NCI-H1048 (cell line): ENCODE results near the gene ARL4D.
"Not testable (repeated sequence)": the region's sequence is repeated elsewhere in the genome, so short reads cannot be mapped to it uniquely, and the experiment has no call there.

Experiments used
- DNase-seq: peaks from one replicate; lab custom pipeline; 2025; lab: John Stamatoyannopoulos, UW

ARL4D gene

DNA sequence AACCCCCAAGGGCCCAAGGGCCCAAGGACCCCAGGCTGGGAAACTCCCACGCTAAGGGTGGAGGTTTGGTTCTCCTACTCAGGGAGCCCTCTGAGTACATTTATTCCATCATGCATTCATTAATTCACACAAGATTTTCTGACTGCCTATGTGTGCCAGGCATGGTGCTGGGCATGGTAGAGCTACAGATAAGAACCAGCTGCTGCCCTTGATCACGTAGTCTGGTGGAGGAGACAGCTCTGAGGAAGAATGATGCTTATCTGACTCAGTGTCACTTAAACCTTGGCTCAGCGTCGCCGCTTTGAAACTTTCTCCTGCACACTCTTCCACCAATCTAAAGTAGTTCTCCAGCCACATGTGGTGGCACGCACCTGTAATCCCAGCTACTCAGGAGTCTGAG, 3.6 kb upstream of the ARL4D start:
- no peak for DNase-seq

GRCh38 chr17:43396491-43397060, 2.2 kb upstream of the ARL4D start:
- no peak for DNase-seq

DNA sequence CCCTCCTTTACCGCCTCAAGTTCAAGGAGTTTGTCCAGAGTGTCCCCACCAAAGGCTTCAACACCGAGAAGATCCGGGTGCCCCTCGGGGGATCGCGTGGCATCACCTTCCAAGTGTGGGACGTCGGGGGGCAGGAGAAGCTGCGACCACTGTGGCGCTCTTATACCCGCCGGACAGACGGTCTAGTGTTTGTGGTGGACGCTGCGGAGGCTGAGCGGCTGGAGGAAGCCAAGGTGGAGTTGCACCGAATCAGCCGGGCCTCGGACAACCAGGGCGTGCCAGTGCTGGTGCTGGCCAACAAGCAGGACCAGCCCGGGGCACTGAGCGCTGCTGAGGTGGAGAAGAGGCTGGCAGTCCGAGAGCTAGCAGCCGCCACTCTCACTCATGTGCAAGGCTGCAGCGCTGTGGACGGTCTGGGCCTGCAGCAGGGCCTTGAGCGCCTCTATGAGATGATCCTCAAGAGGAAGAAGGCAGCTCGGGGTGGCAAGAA, 1.1 kb downstream of the ARL4D start:
- DNase-seq, result no peak

GRCh38 chr17:43400943-43401717, 2.3 kb downstream of the ARL4D start:
- no peak for DNase-seq

DNA sequence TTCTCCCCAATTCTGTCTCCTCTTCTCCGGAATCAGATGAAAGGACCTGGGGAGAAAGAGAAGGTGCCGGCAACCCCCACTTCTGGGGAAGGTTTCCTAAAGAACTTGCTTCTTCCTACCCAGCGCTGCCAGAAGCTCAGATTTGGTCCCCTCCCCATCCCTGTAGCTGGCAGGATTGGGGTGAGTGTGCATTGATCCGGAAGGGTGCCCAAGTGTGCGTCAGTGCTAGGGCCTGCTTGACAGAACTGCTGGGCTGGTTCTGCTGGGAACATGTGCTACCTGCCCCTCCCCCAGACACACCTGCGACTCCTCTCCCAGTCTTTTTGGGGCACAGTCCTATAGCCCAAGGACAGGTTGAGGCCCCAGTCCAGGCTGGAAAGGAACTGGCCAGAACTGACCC, 3.3 kb downstream of the ARL4D start:
- no peak for DNase-seq

DNA sequence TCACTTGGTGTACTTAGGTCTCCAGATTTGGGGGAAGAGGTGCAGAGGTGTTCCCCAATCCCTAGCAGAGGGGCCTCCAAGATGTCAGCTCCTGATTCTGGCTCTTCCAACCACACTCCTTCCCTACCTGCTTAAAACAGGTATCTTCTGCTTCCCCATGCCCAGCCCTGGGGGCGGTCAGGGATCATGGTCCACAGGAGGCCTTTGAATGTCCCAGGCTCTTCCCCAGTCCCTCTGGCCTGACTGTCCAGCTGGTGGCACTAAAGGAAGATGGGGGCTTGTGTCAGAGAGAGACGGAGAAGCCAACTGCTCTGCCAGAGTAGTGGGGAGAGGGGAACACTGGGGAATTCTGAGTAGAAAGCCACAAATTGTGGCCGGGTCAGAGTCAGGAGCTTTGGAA, 3.8 kb downstream of the ARL4D start:
- no peak for DNase-seq

- no peak for DNase-seq
Observed at GRCh38 chr17:43403846-43404245, 5.1 kb downstream of the ARL4D start.

DNA sequence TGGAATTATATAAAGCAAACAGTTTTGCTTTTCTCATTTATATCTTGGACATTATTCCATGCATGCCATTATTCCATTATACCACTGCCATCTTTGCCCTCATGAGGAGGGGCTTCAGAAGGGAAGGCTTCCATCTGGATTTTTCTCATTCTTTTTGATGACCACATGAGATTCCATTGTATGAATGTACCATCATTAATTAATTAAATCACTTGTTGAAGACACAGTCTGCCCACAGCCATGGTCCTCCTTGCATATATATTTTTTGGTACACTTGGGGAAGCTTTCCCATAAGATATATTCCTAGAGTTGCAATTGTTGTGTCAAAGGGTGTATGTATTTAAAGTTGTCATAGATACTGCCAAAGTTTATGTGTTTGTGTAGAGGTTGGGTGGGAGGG, 7.1 kb downstream of the ARL4D start:
- no peak for DNase-seq

- no peak for DNase-seq
Observed at GRCh38 chr17:43406676-43407645, 8.2 kb downstream of the ARL4D start.

- no peak for DNase-seq
Observed at GRCh38 chr17:43409131-43409530, 10.3 kb downstream of the ARL4D start.

DNA sequence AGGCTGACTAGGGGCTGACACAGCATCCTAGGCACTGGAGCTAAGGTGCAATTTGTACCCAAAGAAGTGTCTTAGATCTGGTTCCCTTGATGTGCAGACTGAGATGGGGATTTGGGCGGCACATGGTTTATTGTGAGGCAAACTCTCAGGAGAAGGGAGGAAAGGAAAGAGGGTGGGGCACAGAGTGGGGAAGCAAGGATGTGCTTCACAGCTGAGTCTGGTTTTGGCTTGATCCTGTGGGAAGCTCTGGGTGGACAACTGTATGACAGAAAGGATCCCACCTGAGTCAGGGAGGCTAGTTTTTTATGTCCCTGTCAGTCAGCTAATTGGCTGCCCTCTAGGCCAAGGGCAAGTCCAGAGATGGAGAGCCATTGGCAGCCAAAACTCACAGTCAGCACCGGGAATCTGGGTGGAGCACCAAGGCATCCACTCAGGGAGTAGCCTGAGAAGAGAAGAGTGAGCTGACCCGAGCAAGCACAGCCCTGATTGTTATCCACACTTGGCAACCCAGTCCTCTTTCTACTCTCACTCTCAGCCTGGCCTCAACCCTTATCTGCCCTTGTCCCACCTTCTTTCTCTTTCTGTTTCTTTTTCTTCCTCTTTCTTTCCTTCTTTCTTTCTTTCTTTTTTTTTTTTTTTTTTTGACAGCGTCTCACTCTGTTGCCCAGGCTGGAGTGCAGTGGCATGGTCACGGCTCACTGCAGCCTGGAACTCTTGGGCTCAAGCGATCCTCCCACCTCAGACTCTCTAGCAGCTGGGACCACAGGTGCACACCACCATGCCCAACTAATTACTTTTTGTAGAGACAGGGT, 12.0 kb downstream of the ARL4D start:
- no peak for DNase-seq

DNA sequence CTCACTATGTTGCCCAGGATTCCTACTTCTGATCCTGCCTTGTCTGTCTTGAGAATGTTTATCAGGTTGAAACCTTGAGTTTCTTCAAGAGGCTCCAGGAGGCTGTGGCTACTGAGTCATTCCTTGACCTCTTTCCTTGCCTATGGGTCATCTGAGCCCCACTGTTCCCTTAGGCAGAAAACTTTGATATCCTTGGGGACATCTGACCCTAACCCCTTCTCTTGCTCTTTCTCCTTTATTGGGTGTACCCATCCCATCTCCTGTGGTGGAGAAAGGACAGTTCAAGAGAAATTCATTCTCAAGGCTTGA, 12.5 kb downstream of the ARL4D start:
- no peak for DNase-seq

DNA sequence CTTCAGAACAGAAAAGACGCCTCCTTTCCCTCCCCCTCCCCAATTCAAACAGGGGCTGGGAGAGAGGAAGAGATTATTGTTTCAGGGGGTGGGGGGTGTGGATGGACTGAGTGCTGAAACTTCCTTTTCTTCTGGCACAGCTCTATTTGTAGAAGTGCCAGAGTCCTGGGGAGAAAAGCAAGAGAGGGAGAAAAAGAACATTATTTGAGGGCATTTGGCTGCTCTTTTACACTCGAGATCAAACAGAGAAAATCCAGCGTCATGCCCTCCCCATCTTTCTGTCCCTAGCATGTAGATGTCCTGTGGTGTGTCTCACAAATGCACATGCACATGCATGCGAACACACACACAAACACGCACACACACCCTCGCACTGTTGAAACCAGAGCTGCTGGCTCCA, 13.0 kb downstream of the ARL4D start:
- DNase-seq, result no peak

DNA sequence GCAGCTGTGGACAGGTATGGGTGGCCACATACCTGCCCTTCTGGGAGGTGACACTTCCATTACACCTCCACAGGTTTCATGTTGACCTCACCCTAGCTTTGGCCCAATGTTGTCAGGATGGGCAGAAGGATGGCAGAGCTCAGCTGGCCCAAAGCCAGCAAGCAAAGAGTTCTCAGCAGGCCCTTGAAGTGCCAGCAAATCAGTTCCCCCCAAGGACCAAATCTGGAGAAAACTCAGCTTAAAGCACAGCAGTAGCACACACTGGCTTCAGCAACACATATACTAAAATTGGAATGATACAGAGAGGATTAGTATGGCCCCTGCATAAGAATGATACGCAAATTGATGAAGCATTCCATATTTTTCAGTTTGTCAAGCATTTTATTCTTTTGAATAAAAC, 13.4 kb downstream of the ARL4D start:
- DNase-seq, result no peak

DNA sequence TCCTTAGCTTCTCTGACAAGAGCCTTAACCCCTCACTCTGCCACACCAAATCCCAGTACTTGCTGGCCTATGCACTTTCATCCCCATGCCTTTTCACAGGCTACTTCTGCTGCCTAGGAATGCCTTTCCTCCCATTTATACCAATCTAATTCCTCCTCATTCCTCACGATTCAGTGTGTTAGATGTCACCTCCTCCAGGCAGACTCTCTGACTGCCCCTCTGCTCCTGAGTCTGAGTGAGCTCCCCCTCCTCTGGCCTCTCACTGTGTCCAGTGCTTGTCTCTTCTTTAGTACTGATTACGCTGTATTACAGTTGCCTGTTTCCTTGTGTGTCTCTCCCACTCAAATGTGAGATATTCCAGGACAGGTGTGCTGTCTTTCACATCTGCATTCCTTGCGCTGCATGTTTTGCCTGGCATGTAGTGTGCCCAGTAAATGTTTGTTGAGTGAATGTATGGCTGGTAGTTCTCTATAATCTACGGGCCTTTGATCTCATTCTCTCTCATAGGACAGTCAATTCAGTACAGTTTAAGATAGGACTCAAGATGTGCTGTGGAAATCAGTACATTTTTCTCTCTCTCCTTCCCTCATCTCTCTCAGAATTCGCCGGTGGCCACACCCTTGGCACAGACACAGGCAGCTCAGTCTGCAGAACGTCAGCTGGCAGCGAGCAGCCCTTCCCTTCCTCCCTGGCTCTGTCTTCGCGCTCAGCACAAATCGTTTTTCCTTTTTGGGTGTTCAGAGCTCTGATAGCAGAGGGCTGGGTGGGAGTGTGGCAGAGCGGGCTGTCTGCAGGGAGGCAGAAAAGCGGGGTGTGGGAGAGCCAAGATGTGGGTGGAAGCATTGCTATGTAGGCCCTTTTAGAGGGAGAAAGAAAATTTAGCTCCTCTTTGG, 18.5 kb downstream of the ARL4D start:
- DNase-seq, result no peak

DNA sequence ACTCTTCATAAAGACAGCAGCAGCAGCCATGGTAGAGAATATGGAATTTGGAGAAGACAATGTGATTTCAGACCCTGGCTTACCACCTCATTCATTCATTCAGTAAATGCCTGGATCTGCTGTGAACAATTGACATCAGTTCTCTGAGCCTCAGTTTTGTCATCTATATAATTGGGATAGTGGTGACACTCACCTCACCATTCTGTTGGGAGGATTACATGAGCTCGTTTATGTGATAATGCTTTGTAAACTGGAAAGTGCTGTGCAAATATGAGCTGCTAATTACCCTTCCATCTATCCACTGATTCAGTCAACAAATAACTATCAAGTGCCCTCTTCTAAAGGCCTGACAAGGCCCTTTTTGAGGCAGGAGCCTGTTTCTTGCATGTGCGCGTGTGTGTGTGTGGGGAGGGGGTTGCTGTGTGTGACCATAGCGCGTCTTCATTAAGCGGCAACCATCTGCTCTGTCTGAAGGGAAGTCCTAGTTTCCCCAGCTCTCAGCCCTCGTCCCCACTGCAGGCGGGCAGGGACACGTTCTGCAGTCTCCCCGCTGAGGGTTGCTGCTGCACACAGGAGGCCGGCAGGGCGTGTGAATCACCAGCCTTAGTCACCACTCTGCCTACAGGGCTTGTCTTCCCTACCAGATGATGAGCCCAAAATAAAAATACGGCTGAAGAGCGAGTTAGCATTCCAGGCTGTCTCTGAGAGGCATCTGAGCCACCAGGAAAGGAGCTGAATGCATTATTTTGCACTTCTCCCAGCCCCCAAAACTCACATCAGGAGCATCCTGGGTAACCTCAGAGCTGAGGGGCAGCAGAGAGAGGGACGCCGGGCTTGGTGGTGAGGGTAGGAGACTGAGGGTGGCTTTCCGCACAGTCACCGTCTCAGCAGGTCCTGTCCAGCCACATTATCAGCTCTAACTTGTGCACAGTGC, 19.9 kb downstream of the ARL4D start:
- no peak for DNase-seq

DNA sequence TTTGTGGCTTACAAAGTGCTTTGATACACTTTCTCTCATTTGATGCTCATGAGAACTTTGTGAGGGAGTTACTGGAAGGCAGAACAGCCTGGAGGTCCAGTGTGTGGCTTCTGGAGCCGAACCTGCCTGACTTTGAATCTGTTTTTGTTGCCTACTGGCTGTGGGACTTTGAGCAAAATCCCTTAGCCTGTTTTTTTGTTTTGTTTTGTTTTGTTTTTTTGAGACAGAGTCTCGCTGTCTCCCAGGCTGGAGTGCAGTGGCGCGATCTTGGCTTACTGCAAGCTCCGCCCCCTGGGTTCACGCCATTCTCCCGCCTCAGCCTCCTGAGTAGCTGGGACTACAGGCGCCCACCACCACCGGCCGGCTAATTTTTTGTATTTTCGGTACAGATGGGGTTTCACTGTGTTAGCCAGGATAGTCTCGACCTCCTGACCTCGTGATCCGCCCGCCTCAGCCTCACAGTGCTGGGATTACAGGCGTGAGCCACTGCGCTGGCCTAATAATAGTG, 20.6 kb downstream of the ARL4D start:
- DNase-seq, result not testable (repeated sequence)

- no peak for DNase-seq
Observed at GRCh38 chr17:43423777-43424455, 25.1 kb downstream of the ARL4D start.
